Measurements from ENCODE around the gene TBCB.

TBCB gene

GRCh38 chr19:36140304-36141038 lies 25.2 kb downstream of the TBCB start:
- Mint-ChIP-seq H3K36me3 (peaks cover 8% of the 10 kb centered on the region), H3K27me3 (no peaks in the 10 kb centered on the region), H3K4me1 (peaks cover 17% of the 10 kb centered on the region)

DNA sequence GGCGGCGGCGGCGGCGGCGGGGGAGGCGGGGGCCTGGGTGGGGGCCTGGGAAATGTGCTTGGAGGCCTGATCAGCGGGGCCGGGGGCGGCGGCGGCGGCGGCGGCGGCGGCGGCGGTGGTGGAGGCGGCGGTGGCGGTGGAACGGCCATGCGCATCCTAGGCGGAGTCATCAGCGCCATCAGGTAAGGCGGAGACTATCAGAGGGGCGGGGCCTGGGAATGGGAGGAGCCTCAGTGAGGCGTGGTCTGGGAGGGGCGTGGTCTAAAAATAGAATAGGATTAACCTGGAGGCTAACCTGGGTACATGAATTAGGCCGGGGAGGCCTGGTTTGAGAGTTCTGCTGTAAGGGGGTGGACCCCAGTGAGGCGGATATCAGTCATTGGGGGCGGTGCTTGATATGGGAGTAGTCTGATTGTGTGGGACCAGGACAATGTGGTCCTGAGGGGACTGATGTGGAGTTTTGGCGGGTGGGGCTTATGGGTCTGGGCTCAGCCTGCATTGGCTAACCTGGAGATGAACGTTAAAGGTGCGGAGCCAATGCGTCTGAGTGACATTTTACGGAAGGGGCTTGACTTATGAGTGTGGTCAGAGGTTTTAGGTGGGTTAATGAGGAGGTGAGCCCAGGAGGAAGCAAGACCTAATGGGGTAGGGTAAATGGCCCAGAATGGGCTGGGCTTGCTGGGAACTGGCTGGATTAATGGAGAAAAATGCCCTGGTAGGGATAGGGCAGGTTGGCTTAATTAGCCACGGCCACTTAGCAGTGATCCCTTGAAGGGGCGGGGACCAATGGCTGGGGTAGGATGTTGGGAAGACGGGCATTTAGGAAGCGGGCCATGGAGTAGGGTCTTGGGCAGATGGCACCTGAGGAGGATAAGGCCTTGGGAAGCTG lies 26.0 kb downstream of the TBCB start:
- Mint-ChIP-seq H3K36me3 (peaks cover 8% of the 10 kb centered on the region), H3K27me3 (no peaks in the 10 kb centered on the region), H3K4me3 (peak overlapping the region; percentile 87), H3K9me3 (no peaks in the 10 kb centered on the region), H3K4me1 (peaks cover 17% of the 10 kb centered on the region), H3K27ac (peak overlapping the region; percentile 80)

More at GRCh38 chr19:36140304-36141038, 25.2 kb downstream of the TBCB start:
- Mint-ChIP-seq H3K27ac (peak overlapping the region; percentile 95), H3K9me3 (no peaks in the 10 kb centered on the region), H3K4me3 (peak overlapping the region; percentile 87)

DNA sequence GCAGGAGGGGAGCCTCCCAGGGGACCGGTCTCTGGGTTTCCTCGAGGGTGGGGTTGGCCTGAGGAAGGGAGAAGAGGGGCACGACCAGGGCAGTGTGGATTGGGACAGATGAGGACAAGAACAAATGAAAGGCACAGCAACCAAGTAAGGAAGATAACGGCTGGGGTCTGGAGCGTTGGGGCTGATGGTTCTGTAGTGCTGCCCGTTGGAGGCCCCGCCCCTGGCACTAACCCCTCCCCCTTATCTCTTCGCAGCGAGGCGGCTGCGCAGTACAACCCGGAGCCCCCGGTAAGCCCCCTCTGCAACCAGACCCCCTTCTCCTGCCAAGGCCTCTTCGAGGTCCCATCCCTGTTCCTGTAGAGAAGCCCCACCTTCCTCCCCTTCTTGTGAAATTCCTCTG lies 26.8 kb downstream of the TBCB start:
- Mint-ChIP-seq H3K36me3 (peaks cover 12% of the 10 kb centered on the region), H3K4me1 (peaks cover 20% of the 10 kb centered on the region)

GRCh38 chr19:36142496-36142895 lies 27.2 kb downstream of the TBCB start:
- no peak overlapping the region for H3K4me3 Mint-ChIP-seq
- no peaks in the 10 kb centered on the region for H3K9me3 Mint-ChIP-seq
- H3K4me1 Mint-ChIP-seq = peaks cover 20% of the 10 kb centered on the region
- H3K27me3 Mint-ChIP-seq = no peaks in the 10 kb centered on the region
- H3K27ac Mint-ChIP-seq = no peak overlapping the region
- H3K36me3 Mint-ChIP-seq = peaks cover 14% of the 10 kb centered on the region

More for the DNA sequence above, 26.8 kb downstream of the TBCB start:
- Mint-ChIP-seq H3K4me3 (peak overlapping the region; percentile 87), H3K27ac (no peak overlapping the region), H3K27me3 (no peaks in the 10 kb centered on the region), H3K9me3 (no peaks in the 10 kb centered on the region)

GRCh38 chr19:36144624-36145023 lies 29.4 kb downstream of the TBCB start:
- H3K36me3 Mint-ChIP-seq = peaks cover 14% of the 10 kb centered on the region
- H3K9me3 Mint-ChIP-seq = no peaks in the 10 kb centered on the region
- no peak overlapping the region for H3K4me3 Mint-ChIP-seq
- no peak overlapping the region for H3K27ac Mint-ChIP-seq
- no peaks in the 10 kb centered on the region for H3K27me3 Mint-ChIP-seq
- peaks cover 20% of the 10 kb centered on the region for H3K4me1 Mint-ChIP-seq

- Mint-ChIP-seq H3K27me3 (no peaks in the 10 kb centered on the region), H3K4me3 (no peak overlapping the region), H3K4me1 (peaks cover 3% of the 10 kb centered on the region), H3K27ac (no peak overlapping the region), H3K9me3 (no peaks in the 10 kb centered on the region), H3K36me3 (peaks cover 11% of the 10 kb centered on the region)
Measured at GRCh38 chr19:36149673-36150406, 34.6 kb downstream of the TBCB start.

- no peak overlapping the region for H3K27ac Mint-ChIP-seq
- H3K27me3 Mint-ChIP-seq = no peaks in the 10 kb centered on the region
- no peaks in the 10 kb centered on the region for H3K9me3 Mint-ChIP-seq
- H3K4me1 Mint-ChIP-seq = peaks cover 3% of the 10 kb centered on the region
- H3K4me3 Mint-ChIP-seq = no peak overlapping the region
- peaks cover 12% of the 10 kb centered on the region for H3K36me3 Mint-ChIP-seq
Measured at GRCh38 chr19:36150586-36150985, 35.3 kb downstream of the TBCB start.

GRCh38 chr19:36151144-36152018 lies 36.1 kb downstream of the TBCB start:
- Mint-ChIP-seq H3K27me3 (no peaks in the 10 kb centered on the region), H3K36me3 (peaks cover 11% of the 10 kb centered on the region), H3K27ac (no peak overlapping the region), H3K4me1 (peaks cover 3% of the 10 kb centered on the region), H3K9me3 (no peaks in the 10 kb centered on the region), H3K4me3 (no peak overlapping the region)

DNA sequence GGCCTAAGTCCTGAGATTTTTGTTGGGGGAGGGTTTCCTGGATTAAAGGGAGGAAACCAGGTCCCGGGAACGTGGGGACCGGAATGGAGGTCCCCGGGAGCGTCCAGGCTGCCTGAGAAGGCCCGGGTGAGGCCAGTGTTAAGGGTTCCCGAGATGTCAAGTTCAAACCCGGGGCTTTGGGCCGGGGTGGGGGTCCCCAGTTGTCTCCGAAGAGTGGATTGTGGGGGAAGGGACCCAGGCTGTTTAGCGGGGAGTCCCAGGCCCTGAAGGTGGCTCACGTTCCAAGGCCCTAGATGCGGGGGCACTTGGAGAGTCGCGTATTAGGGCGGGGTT lies 36.7 kb downstream of the TBCB start:
- Mint-ChIP-seq H3K27me3 (no peaks in the 10 kb centered on the region), H3K4me1 (peaks cover 1% of the 10 kb centered on the region), H3K4me3 (no peak overlapping the region), H3K27ac (no peak overlapping the region), H3K9me3 (no peaks in the 10 kb centered on the region), H3K36me3 (peaks cover 8% of the 10 kb centered on the region)

DNA sequence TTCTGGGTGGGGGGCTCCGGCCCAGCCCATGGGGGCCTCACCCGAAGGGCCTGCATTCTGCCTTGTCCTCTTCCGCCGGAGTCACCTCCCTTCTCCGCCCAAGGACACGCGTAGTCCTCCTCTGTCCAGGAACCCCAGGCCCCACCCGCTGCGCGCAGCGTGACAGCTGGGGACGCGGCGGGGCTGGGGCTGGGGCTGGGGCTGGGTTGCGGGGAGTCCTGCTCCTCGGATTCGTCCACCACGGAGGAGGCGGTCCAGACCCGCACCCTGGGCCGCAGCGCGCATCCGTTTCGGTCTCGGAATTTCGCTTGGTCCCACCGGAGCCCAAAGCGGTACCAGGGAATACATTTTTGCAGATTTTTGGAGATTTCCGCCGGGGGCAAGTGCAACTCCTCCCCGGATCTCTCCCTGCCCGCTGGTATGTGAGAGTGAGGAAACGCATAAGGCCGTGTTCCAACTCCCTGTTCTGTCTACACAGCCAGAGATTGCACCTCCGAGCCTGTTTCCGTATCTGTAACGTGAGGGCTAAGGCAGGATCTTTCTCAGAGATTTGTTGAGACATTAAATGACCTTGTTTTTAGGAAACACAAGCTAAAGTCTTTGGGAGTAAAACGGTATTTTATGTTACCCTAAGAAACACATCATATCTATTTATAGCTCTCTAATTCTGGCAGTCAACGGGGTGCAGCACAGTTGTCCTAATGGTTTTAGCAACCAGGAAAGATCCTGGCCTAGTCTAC lies 37.3 kb downstream of the TBCB start, which contains the start of gene COX7A1:
Gene COX7A1, minus strand, starts transcription at position 96 of the 740 bp plus-strand sequence. Its CDS starts 40 bp downstream, at position 56.
- Mint-ChIP-seq H3K4me3 (no peak within 1 kb of the TSS), H3K27ac (no peak within 1 kb of the TSS), H3K36me3 (peaks cover 6% of the 10 kb centered on the region), H3K9me3 (no peaks in the 10 kb centered on the region), H3K4me1 (no peaks in the 10 kb centered on the region), H3K27me3 (no peaks in the 10 kb centered on the region)

GRCh38 chr19:36153126-36153525 lies 37.9 kb downstream of the TBCB start:
- Mint-ChIP-seq H3K27ac (no peak overlapping the region), H3K27me3 (no peaks in the 10 kb centered on the region), H3K4me1 (no peaks in the 10 kb centered on the region), H3K36me3 (peaks cover 6% of the 10 kb centered on the region), H3K4me3 (no peak overlapping the region), H3K9me3 (no peaks in the 10 kb centered on the region)

DNA sequence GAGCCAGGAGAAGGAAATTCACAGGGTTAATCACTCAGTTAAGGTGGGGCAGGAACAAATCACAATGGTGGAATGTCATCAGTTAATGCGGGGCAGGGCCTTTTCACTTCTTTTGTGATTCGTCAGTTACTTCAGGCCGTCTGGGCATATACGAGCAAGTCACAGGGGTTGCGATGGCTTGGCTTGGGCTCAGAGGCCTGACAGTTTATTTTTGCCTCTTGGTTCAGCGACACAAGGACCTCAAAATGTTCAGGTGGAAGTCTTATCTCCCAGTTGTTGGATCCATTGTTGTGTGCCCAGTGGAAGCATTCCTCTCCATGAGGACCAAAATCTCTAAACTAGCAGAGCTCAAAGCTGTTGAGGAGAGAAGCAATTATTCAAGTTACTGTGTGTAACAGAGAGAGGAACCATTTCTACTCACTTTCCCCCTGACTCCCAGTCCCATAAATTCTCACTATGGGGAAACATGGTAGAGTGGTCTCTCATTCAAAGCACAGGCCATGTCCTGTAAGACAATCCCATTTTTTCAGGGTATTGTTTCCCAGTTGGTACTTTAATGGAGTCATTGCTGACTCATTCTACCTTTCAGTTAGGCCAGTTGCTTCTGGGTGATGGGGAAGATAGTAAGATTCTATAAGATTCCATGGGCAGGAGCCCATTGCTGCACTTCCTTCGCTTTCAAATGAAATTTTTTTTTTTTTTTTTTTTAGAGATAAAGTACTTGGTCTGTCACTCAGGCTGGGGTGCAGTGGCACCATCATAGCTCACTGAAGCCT lies 45.7 kb downstream of the TBCB start:
- Mint-ChIP-seq H3K36me3 (peaks cover 2% of the 10 kb centered on the region), H3K27ac (peak overlapping the region; percentile 8), H3K9me3 (no peaks in the 10 kb centered on the region), H3K4me1 (no peaks in the 10 kb centered on the region), H3K27me3 (no peaks in the 10 kb centered on the region), H3K4me3 (no peak overlapping the region)

DNA sequence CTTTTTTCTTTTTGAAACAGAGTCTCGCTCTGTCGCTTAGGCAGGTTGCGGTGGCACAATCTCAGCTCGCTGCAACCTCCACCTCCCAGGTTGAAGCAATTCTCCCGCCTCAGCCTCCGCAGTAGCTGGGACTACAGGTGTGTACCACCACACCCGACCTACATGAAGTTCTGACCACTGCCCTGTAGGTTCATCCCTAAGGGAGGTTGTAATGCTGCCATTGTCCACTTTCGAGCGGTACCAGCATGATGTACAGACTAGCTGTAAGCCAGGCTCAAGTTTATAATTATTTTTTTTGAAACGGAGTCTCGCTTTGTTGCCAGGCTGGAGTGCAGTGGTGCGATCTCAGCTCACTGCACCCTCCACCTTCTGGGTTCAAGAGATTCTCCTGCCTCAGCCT lies 48.5 kb downstream of the TBCB start:
- no peaks in the 10 kb centered on the region for H3K9me3 Mint-ChIP-seq

More for the DNA sequence above, 48.5 kb downstream of the TBCB start:
- Mint-ChIP-seq H3K4me3 (no peak overlapping the region), H3K27ac (no peak overlapping the region), H3K4me1 (no peaks in the 10 kb centered on the region), H3K36me3 (peaks cover 2% of the 10 kb centered on the region), H3K27me3 (no peaks in the 10 kb centered on the region)
